WTC11 (cell line): ENCODE results near the gene ERC2. TPM values are rescaled to one million over a fixed set of nuclear protein-coding genes. Genes with fewer than 3 reads are reported as not detected.

Experiments
- ATAC-seq: fragments of 200-7000 bp; cut with Tn5 transposase; 2 replicates; pipeline ENCODE4 v1.10.0; 2021; ENCODE audit warnings: mild to moderate bottlenecking, moderate library complexity
- CTCF ChIA-PET: fragments of 300-600 bp; sonication (Branson Sonifier 250); formaldehyde crosslinking; loops from one replicate; lab custom pipeline; 2021; ENCODE audit warnings: antibody characterized with exemption; lab: Charles Lee
- POLR2A ChIA-PET: fragments of 350-600 bp; sonication (Branson Sonifier 250); formaldehyde crosslinking; loops from one replicate; lab custom pipeline; 2021; ENCODE audit warnings: antibody characterized with exemption; lab: Charles Lee
- DNase-seq: peaks from one replicate; pipeline ENCODE4 v3.0.0; 2021; ENCODE audit warnings: low spot score
- H3K27ac Mint-ChIP-seq: 2 replicates; pipeline ENCODE4 v1.8.0; 2021; ENCODE audit warnings: mixed read lengths
- H3K27me3 Mint-ChIP-seq: 2 replicates; pipeline ENCODE4 v1.8.0; 2021; ENCODE audit warnings: low read depth, mild to moderate bottlenecking, moderate library complexity, mixed read lengths
- H3K36me3 Mint-ChIP-seq: 2 replicates; pipeline ENCODE4 v1.8.0; 2021; ENCODE audit warnings: mixed read lengths
- H3K4me1 Mint-ChIP-seq: 2 replicates; pipeline ENCODE4 v1.8.0; 2022; ENCODE audit warnings: mixed read lengths
- H3K4me3 Mint-ChIP-seq: 2 replicates; pipeline ENCODE4 v1.8.0; 2021; ENCODE audit warnings: mild to moderate bottlenecking, moderate library complexity, mixed read lengths
- H3K9me3 Mint-ChIP-seq: 2 replicates; pipeline ENCODE4 v1.8.0; 2021; ENCODE audit warnings: mixed read lengths
- AR ChIP-seq: fragments of 250-450 bp; sonication (Bioruptor Pico); IDR thresholded peaks from 2 replicates; pipeline ENCODE4 v1.9.0; 2021; ENCODE audit warnings: mild to moderate bottlenecking
- CDX4 ChIP-seq: fragments of 250-450 bp; sonication (Bioruptor Pico); IDR thresholded peaks from 2 replicates; pipeline ENCODE4 v1.9.0; 2021; ENCODE audit warnings: moderate library complexity, mild to moderate bottlenecking, inconsistent platforms, borderline replicate concordance
- FOXK1 ChIP-seq: sonication (generic); formaldehyde crosslinking; IDR thresholded peaks from 2 replicates; pipeline ENCODE4 v1.8.0; 2022; ENCODE audit warnings: mild to moderate bottlenecking, moderate library complexity, missing genetic modification reagents
- GABPB1 ChIP-seq: sonication (generic); formaldehyde crosslinking; IDR thresholded peaks from 2 replicates; pipeline ENCODE4 v1.8.1; 2023; ENCODE audit warnings: mild to moderate bottlenecking, missing genetic modification reagents
- GRHL2 ChIP-seq: fragments of 250-450 bp; sonication (Bioruptor Pico); IDR thresholded peaks from 2 replicates; pipeline ENCODE4 v1.8.0; 2022; ENCODE audit warnings: mild to moderate bottlenecking, moderate library complexity; ENCODE audit not compliant: insufficient replicate concordance, severe bottlenecking
- MXD4 ChIP-seq: fragments of 250-450 bp; sonication (Bioruptor Pico); IDR thresholded peaks from 2 replicates; pipeline ENCODE4 v1.8.0; 2021; ENCODE audit warnings: mild to moderate bottlenecking, moderate library complexity, borderline replicate concordance
- NFYB ChIP-seq: sonication (generic); formaldehyde crosslinking; conservative IDR thresholded peaks from 2 replicates; pipeline ENCODE4 v1.8.0; 2022; ENCODE audit warnings: low read depth, missing genetic modification reagents
- NR1H2 ChIP-seq: sonication (generic); formaldehyde crosslinking; IDR thresholded peaks from 2 replicates; pipeline ENCODE4 v1.9.0; 2021; ENCODE audit warnings: mild to moderate bottlenecking, moderate library complexity, missing genetic modification reagents
- PRRX2 ChIP-seq: fragments of 250-450 bp; sonication (Bioruptor Pico); IDR thresholded peaks from 2 replicates; pipeline ENCODE4 v1.8.0; 2021; ENCODE audit warnings: mild to moderate bottlenecking
- RELA ChIP-seq: sonication (generic); formaldehyde crosslinking; IDR thresholded peaks from 2 replicates; pipeline ENCODE4 v1.8.1; 2022; ENCODE audit warnings: missing genetic modification reagents, mild to moderate bottlenecking, borderline replicate concordance
- SP1 ChIP-seq: sonication (generic); formaldehyde crosslinking; conservative IDR thresholded peaks from 2 replicates; pipeline ENCODE4 v1.8.1; 2022; ENCODE audit warnings: missing genetic modification reagents
- TEAD1 ChIP-seq: sonication (generic); formaldehyde crosslinking; IDR thresholded peaks from 2 replicates; pipeline ENCODE4 v1.8.0; 2022; ENCODE audit warnings: mild to moderate bottlenecking, missing genetic modification reagents
- TP53 ChIP-seq: sonication (generic); formaldehyde crosslinking; IDR thresholded peaks from 2 replicates; pipeline ENCODE4 v1.8.1; 2023; ENCODE audit warnings: mild to moderate bottlenecking, missing genetic modification reagents
- ZNF121 ChIP-seq: sonication (generic); formaldehyde crosslinking; IDR thresholded peaks from 2 replicates; pipeline ENCODE4 v1.8.0; 2023; ENCODE audit warnings: missing genetic modification reagents
- ZNF263 ChIP-seq: sonication (generic); formaldehyde crosslinking; IDR thresholded peaks from 2 replicates; pipeline ENCODE4 v1.8.1; 2022; ENCODE audit warnings: low read depth, mild to moderate bottlenecking, moderate library complexity, missing genetic modification reagents
- ZNF396 ChIP-seq: fragments of 250-450 bp; sonication (Bioruptor Pico); IDR thresholded peaks from 2 replicates; pipeline ENCODE4 v1.8.0; 2021; ENCODE audit warnings: mild to moderate bottlenecking, moderate library complexity, borderline replicate concordance
- ZNF416 ChIP-seq: fragments of 250-450 bp; sonication (Bioruptor Pico); IDR thresholded peaks from 2 replicates; pipeline ENCODE4 v1.9.0; 2021; ENCODE audit warnings: mild to moderate bottlenecking, inconsistent platforms
- ZNF423 ChIP-seq: fragments of 250-450 bp; sonication (Bioruptor Pico); IDR thresholded peaks from 2 replicates; pipeline ENCODE4 v2.1.2; 2022; ENCODE audit warnings: mild to moderate bottlenecking, moderate library complexity
- ZNF512 ChIP-seq: sonication (generic); formaldehyde crosslinking; IDR thresholded peaks from 2 replicates; pipeline ENCODE4 v1.8.1; 2022; ENCODE audit warnings: missing genetic modification reagents, borderline replicate concordance
- ZNF671 ChIP-seq: fragments of 250-450 bp; sonication (Bioruptor Pico); IDR thresholded peaks from 2 replicates; pipeline ENCODE4 v1.8.0; 2021; ENCODE audit warnings: mild to moderate bottlenecking
- total RNA-seq: library from RNA; stranded (reverse); gene quantifications from 3 replicates; pipeline ENCODE4 v1.2.3, GENCODE V29; 2021
- TF ChIP-seq, protein P1 (sequence below): fragments of 250-450 bp; sonication (Bioruptor Pico); IDR thresholded peaks from 2 replicates; pipeline ENCODE4 v1.9.0; 2021; ENCODE audit warnings: mild to moderate bottlenecking
- TF ChIP-seq, protein P2 (sequence below): sonication (generic); formaldehyde crosslinking; IDR thresholded peaks from 2 replicates; pipeline ENCODE4 v1.8.1; 2023; ENCODE audit warnings: mild to moderate bottlenecking, missing genetic modification reagents, borderline replicate concordance
- TF ChIP-seq, protein P3 (sequence below): sonication (generic); formaldehyde crosslinking; IDR thresholded peaks from 2 replicates; pipeline ENCODE4 v1.8.0; 2023; ENCODE audit warnings: mild to moderate bottlenecking, missing genetic modification reagents

Gene ERC2
- total RNA-seq, 1 experiment from 2014 or later = 23.5 TPM

DNA sequence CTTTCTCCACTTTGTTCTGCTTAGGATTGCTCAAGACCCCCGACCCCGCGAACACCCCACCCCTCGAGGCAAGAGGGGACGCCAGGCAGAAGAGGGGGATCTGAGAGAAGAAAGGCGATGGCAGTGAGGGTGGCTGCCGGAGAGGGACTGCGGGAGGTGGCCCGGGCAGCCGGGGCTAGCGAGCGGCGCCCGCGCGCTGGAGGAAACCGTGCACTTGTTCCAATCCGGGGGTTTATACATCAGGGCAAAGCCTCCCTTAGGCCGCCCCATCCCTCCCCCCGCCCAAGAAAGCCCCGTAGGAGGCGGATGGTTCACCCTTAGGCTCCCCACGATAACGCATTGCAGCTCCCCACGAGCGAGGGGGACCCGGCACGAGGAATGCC, 475 bp downstream of the ERC2 start:
- Mint-ChIP-seq H3K4me3 (peak overlapping the region; percentile 95), H3K36me3 (no peaks in the 10 kb centered on the region), H3K27ac (no peak overlapping the region), H3K9me3 (no peaks in the 10 kb centered on the region), H3K4me1 (peaks cover 9% of the 10 kb centered on the region), H3K27me3 (no peaks in the 10 kb centered on the region)
- ChIA-PET POLR2A (no interaction called here), CTCF (interaction anchor here (0.6 to 3.8 kb wide), 4 partner anchors 27 to 215 kb away, joined by 3 to 23 read pairs (median 4); no protein-coding TSS in a partner anchor)
- peak; percentile 5 for ATAC-seq
- TF ChIP-seq GRHL2 (CRISPR knock-in tag) (no peak), ZNF396 (no peak), AR (CRISPR knock-in tag) (no peak), ZNF671 (no peak), FOXK1 (CRISPR knock-in tag) (no peak), CDX4 (CRISPR knock-in tag) (no peak), PRRX2 (CRISPR knock-in tag) (no peak), RELA (CRISPR knock-in tag) (no peak), MXD4 (no peak), ZNF423 (CRISPR knock-in tag) (no peak)
- TF ChIP-seq, protein P1, sequence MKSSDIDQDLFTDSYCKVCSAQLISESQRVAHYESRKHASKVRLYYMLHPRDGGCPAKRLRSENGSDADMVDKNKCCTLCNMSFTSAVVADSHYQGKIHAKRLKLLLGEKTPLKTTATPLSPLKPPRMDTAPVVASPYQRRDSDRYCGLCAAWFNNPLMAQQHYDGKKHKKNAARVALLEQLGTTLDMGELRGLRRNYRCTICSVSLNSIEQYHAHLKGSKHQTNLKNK (CRISPR knock-in tag) = no peak
- peak; percentile 38 for DNase-seq

GRCh38 chr3:56467108-56467507, 1.2 kb downstream of the ERC2 start:
- H3K4me3 Mint-ChIP-seq = peak overlapping the region; percentile 95
- POLR2A ChIA-PET = interaction anchor here (0.6 kb wide), 1 partner anchor 14 kb away, joined by 3 read pairs; no protein-coding TSS in a partner anchor

GRCh38 chr3:56459719-56460118, 8.5 kb downstream of the ERC2 start:
- ATAC-seq (no peak), DNase-seq (no peak)
- Mint-ChIP-seq H3K27me3 (no peaks in the 10 kb centered on the region), H3K27ac (no peak overlapping the region), H3K36me3 (no peaks in the 10 kb centered on the region), H3K9me3 (no peaks in the 10 kb centered on the region), H3K4me1 (peaks cover 30% of the 10 kb centered on the region), H3K4me3 (no peak overlapping the region)
- ChIA-PET CTCF (interaction anchor here (1.1 to 3.5 kb wide), 3 partner anchors 9 to 119 kb away, joined by 3 to 13 read pairs (median 4); no protein-coding TSS in a partner anchor), POLR2A (no interaction called here)
- no peak for TF ChIP-seq ZNF512 (CRISPR knock-in tag)
- no peak for TF ChIP-seq TEAD1 (CRISPR knock-in tag)
- TF ChIP-seq, protein P2, sequence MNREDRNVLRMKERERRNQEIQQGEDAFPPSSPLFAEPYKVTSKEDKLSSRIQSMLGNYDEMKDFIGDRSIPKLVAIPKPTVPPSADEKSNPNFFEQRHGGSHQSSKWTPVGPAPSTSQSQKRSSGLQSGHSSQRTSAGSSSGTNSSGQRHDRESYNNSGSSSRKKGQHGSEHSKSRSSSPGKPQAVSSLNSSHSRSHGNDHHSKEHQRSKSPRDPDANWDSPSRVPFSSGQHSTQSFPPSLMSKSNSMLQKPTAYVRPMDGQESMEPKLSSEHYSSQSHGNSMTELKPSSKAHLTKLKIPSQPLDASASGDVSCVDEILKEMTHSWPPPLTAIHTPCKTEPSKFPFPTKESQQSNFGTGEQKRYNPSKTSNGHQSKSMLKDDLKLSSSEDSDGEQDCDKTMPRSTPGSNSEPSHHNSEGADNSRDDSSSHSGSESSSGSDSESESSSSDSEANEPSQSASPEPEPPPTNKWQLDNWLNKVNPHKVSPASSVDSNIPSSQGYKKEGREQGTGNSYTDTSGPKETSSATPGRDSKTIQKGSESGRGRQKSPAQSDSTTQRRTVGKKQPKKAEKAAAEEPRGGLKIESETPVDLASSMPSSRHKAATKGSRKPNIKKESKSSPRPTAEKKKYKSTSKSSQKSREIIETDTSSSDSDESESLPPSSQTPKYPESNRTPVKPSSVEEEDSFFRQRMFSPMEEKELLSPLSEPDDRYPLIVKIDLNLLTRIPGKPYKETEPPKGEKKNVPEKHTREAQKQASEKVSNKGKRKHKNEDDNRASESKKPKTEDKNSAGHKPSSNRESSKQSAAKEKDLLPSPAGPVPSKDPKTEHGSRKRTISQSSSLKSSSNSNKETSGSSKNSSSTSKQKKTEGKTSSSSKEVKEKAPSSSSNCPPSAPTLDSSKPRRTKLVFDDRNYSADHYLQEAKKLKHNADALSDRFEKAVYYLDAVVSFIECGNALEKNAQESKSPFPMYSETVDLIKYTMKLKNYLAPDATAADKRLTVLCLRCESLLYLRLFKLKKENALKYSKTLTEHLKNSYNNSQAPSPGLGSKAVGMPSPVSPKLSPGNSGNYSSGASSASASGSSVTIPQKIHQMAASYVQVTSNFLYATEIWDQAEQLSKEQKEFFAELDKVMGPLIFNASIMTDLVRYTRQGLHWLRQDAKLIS (CRISPR knock-in tag) = no peak
- no peak for TF ChIP-seq TP53 (CRISPR knock-in tag)
- TF ChIP-seq GABPB1 (CRISPR knock-in tag) = no peak

More at GRCh38 chr3:56467108-56467507, 1.2 kb downstream of the ERC2 start:
- DNase-seq (peak; percentile 87), ATAC-seq (peak; percentile 81)
- Mint-ChIP-seq H3K27ac (peak overlapping the region; percentile 63; the same call in 1 of the 2 replicates), H3K4me1 (peaks cover 9% of the 10 kb centered on the region), H3K36me3 (no peaks in the 10 kb centered on the region), H3K27me3 (no peaks in the 10 kb centered on the region), H3K9me3 (no peaks in the 10 kb centered on the region)
- peak; percentile 92 for TF ChIP-seq NFYB (CRISPR knock-in tag)
- no peak for TF ChIP-seq ZNF416 (CRISPR knock-in tag)
- no peak for TF ChIP-seq MXD4
- no peak for TF ChIP-seq ZNF263 (CRISPR knock-in tag)
- TF ChIP-seq, protein P3, sequence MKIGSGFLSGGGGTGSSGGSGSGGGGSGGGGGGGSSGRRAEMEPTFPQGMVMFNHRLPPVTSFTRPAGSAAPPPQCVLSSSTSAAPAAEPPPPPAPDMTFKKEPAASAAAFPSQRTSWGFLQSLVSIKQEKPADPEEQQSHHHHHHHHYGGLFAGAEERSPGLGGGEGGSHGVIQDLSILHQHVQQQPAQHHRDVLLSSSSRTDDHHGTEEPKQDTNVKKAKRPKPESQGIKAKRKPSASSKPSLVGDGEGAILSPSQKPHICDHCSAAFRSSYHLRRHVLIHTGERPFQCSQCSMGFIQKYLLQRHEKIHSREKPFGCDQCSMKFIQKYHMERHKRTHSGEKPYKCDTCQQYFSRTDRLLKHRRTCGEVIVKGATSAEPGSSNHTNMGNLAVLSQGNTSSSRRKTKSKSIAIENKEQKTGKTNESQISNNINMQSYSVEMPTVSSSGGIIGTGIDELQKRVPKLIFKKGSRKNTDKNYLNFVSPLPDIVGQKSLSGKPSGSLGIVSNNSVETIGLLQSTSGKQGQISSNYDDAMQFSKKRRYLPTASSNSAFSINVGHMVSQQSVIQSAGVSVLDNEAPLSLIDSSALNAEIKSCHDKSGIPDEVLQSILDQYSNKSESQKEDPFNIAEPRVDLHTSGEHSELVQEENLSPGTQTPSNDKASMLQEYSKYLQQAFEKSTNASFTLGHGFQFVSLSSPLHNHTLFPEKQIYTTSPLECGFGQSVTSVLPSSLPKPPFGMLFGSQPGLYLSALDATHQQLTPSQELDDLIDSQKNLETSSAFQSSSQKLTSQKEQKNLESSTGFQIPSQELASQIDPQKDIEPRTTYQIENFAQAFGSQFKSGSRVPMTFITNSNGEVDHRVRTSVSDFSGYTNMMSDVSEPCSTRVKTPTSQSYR = no peak
- no peak for TF ChIP-seq NR1H2 (CRISPR knock-in tag)
- TF ChIP-seq SP1 (CRISPR knock-in tag) = peak; percentile 54; the same call in 1 of the 2 replicates
- TF ChIP-seq ZNF121 (CRISPR knock-in tag) = no peak
- CTCF ChIA-PET = interaction anchor here (0.7 to 3.8 kb wide), 7 partner anchors 20 to 164 kb away, joined by 3 to 23 read pairs (median 4); no protein-coding TSS in a partner anchor
